Sigmoid colon (tissue), 4 donors: ENCODE measurements around the gene CYSLTR2.

Source experiments
- EP300 ChIP-seq, 4 donors: sonication (generic); formaldehyde crosslinking; IDR thresholded peaks; one replicate each; pipeline ENCODE4 v1.6.1; 2017; ENCODE audit warnings: antibody characterized with exemption in 4 of 4
- POLR2A ChIP-seq, 2 donors: fragments of 450-650 bp; IDR thresholded peaks; one replicate each; pipeline ENCODE4 v1.6.1; 2016; ENCODE audit warnings: antibody characterized with exemption in 2 of 2, mild to moderate bottlenecking in 2 of 2, moderate library complexity in 2 of 2
- POLR2AphosphoS5 ChIP-seq, 4 donors: sonication (generic); formaldehyde crosslinking; IDR thresholded peaks; one replicate each; pipeline ENCODE4 v1.6.1; 2017; ENCODE audit warnings: antibody characterized with exemption in 4 of 4
- TF ChIP-seq, protein P1 (sequence below), 4 experiments: fragments of 450-650 bp in 3 of 4; fragments of 200-600 bp in 1 of 4; IDR thresholded peaks; one replicate each; pipeline ENCODE4 v1.5.1; 2016 to 2019; ENCODE audit warnings: antibody characterized with exemption in 4 of 4, mild to moderate bottlenecking in 3 of 4, moderate library complexity in 2 of 4

DNA sequence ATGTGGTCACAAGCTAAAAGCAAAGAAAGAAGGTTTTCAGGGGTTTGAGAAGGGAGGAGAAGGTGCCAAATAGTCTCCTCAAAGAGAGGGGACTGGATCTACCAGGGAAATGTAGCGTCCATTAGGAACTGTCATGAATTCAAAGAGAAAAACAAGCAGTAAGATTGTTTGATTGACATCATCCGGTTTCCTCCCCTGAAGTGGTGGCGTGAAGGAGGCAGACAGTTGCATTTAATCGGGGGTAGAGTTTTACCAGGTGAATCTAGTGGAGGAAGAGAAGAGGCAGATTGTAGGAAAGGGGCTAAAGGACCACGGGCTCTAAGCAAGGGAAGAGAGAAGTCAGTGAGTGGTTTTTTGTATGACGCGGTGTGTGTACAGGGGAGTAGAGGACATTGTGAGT lies 13.0 kb upstream of the CYSLTR2 start:
- no peak for TF ChIP-seq POLR2A (IDR thresholded peaks at IDR 0.05)
- TF ChIP-seq, protein P1, sequence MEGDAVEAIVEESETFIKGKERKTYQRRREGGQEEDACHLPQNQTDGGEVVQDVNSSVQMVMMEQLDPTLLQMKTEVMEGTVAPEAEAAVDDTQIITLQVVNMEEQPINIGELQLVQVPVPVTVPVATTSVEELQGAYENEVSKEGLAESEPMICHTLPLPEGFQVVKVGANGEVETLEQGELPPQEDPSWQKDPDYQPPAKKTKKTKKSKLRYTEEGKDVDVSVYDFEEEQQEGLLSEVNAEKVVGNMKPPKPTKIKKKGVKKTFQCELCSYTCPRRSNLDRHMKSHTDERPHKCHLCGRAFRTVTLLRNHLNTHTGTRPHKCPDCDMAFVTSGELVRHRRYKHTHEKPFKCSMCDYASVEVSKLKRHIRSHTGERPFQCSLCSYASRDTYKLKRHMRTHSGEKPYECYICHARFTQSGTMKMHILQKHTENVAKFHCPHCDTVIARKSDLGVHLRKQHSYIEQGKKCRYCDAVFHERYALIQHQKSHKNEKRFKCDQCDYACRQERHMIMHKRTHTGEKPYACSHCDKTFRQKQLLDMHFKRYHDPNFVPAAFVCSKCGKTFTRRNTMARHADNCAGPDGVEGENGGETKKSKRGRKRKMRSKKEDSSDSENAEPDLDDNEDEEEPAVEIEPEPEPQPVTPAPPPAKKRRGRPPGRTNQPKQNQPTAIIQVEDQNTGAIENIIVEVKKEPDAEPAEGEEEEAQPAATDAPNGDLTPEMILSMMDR (IDR thresholded peaks at IDR 0.05): no peak
- no peak for TF ChIP-seq POLR2AphosphoS5 (IDR thresholded peaks at IDR 0.05)
- TF ChIP-seq EP300 (IDR thresholded peaks at IDR 0.05): no peak
